Thoracic aorta (tissue), 2 donors: ENCODE results near the gene MTPN. TPM values are rescaled to one million over a fixed set of nuclear protein-coding genes. Genes with fewer than 3 reads are reported as not detected.

Experiments
- ATAC-seq: fragments of 150-250 bp; one replicate; pipeline ENCODE4 v1.8.0; 2017; ENCODE audit warnings: low read depth; ENCODE audit not compliant: insufficient number of reproducible peaks, low FRiP score
- DNase-seq: peaks from one replicate; pipeline ENCODE4 v3.0.0-alpha.2; 2020; ENCODE audit warnings: low spot score
- H3K27ac ChIP-seq, 2 donors: fragments of 200-600 bp; sonication (generic); 1 replicate in 1 of 2; 2 replicates in 1 of 2; pipeline ENCODE4 v1.5.1; 2016; ENCODE audit warnings: mild to moderate bottlenecking in 2 of 2, moderate library complexity in 2 of 2
- H3K27me3 ChIP-seq: fragments of 200-600 bp; sonication (generic); replicated peaks from 2 replicates; pipeline ENCODE4 v1.6.0; 2016; ENCODE audit warnings: mild to moderate bottlenecking; ENCODE audit not compliant: insufficient read depth
- H3K36me3 ChIP-seq: fragments of 200-600 bp; sonication (generic); one replicate; pipeline ENCODE4 v1.5.1; 2016
- H3K4me1 ChIP-seq, 2 donors: fragments of 200-600 bp; sonication (generic); 1 replicate in 1 of 2; 2 replicates in 1 of 2; pipeline versions ENCODE4 v1.5.1 to v1.6.0; 2016; ENCODE audit warnings: low read depth in 2 of 2, mild to moderate bottlenecking in 1 of 2; ENCODE audit not compliant: control insufficient read depth in 1 of 2
- H3K4me3 ChIP-seq: fragments of 200-600 bp; sonication (generic); 2 replicates; pipeline ENCODE4 v1.5.1; 2016; ENCODE audit warnings: mild to moderate bottlenecking
- H3K9me3 ChIP-seq: fragments of 200-600 bp; sonication (generic); 2 replicates; pipeline ENCODE4 v1.5.1; 2016
- total RNA-seq, 2 donors: library from RNA; depleted of rRNA; stranded (reverse); fragments of >200 nt; gene quantifications; one replicate each; pipeline versions ENCODE4 v1.1.0 to v1.2.3, GENCODE V29; 2016
- TF ChIP-seq, protein P1 (sequence below): fragments of 200-600 bp; sonication (generic); IDR thresholded peaks from one replicate; pipeline ENCODE4 v1.5.1; 2019; ENCODE audit warnings: antibody characterized with exemption

The MTPN gene
- total RNA-seq, 2 donors from 2014 or later, result 87.2 to 95.0 TPM

DNA sequence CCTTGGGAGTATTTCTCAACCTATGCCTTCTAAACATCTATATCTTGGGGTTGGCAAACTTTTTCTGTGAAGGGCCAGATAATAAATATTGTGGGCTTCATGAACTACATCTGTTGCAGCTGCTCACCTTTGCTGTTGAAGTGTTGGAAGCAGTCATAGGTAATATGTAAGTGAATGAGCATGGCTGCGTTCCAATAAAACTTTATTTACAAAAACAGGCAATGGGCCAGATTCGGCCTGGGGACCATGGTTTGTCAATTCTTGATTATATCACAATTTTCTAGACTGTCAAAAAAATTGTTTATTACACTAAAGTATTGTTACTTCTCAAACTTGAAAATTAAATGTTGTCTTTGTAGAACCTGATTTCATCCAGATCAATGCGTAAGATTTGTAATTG is 54.9 kb downstream of the MTPN start:
- Histone ChIP-seq H3K27me3 (no peaks in the 10 kb centered on the region), H3K9me3 (no peaks in the 10 kb centered on the region), H3K36me3 (no peaks in the 10 kb centered on the region), H3K4me1 (no peaks in the 10 kb centered on the region), H3K4me3 (no peak overlapping the region), H3K27ac (no peak overlapping the region)
- ATAC-seq (no peak), DNase-seq (no peak)
- TF ChIP-seq, protein P1, sequence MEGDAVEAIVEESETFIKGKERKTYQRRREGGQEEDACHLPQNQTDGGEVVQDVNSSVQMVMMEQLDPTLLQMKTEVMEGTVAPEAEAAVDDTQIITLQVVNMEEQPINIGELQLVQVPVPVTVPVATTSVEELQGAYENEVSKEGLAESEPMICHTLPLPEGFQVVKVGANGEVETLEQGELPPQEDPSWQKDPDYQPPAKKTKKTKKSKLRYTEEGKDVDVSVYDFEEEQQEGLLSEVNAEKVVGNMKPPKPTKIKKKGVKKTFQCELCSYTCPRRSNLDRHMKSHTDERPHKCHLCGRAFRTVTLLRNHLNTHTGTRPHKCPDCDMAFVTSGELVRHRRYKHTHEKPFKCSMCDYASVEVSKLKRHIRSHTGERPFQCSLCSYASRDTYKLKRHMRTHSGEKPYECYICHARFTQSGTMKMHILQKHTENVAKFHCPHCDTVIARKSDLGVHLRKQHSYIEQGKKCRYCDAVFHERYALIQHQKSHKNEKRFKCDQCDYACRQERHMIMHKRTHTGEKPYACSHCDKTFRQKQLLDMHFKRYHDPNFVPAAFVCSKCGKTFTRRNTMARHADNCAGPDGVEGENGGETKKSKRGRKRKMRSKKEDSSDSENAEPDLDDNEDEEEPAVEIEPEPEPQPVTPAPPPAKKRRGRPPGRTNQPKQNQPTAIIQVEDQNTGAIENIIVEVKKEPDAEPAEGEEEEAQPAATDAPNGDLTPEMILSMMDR, result no peak

DNA sequence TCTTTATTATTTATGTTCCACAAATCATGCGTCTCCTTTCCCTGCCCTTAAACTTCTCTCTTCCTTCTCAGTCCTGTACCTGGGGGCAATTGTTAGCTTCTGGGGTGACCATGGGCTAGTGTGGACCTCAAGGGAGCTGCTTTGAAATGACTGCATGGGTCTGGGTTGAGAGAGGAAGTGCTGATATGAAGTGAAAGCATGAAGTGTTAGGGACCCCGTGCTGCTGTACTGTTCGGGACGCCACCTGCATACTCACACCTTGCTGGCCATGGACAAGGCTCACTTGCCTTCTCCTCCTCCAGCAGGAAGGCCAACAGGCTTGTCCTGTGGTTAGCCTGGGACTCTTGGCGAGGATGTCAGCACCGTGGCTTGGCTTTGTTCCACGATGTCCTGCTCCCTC is 56.7 kb downstream of the MTPN start:
- Histone ChIP-seq H3K4me1 (no peaks in the 10 kb centered on the region), H3K27ac (no peak overlapping the region), H3K9me3 (no peaks in the 10 kb centered on the region), H3K4me3 (no peak overlapping the region), H3K27me3 (no peaks in the 10 kb centered on the region), H3K36me3 (no peaks in the 10 kb centered on the region)
- DNase-seq, result no peak
- ATAC-seq, result no peak
- TF ChIP-seq, protein P1, result no peak

DNA sequence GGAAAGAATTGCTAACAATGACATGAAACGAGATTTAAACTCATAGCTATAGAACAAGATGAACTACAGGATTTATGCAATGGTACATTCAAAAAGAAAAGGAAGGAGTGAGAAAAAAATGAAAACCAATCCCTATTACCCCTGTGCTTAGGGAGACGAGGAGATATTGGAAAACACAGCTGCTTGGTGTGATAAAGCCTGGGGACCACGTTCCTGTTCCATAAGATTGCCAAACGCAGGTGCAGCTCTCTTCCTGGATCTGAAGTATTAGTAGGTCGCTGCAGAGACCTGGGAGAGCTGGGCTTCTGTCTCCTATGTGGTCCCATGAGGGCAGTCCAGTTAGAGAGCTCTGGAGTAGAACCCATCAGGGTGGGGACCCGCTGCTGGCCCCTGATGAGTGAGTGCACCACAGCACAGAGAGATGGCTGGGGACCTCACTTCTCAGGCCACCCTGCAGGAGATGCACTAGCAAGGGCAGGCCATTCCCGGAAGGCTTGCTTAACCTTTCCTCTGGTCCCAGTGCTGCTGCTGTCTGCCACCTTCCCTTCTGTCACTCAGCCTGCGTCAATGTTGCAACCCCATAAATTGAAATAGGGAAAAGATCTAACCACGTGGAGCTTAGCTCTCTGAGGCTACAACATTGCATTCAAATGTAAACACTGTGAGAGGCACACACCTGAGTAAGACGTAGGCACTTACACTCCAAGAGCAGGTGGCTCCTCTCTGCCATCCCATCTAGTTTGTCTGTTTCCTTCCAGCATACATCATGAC is 57.9 kb downstream of the MTPN start:
- Histone ChIP-seq H3K27me3 (no peaks in the 10 kb centered on the region), H3K9me3 (no peaks in the 10 kb centered on the region), H3K4me3 (no peak overlapping the region), H3K4me1 (no peaks in the 10 kb centered on the region), H3K36me3 (no peaks in the 10 kb centered on the region), H3K27ac (no peak overlapping the region)
- ATAC-seq, result no peak
- TF ChIP-seq, protein P1, result no peak
- DNase-seq, result no peak

DNA sequence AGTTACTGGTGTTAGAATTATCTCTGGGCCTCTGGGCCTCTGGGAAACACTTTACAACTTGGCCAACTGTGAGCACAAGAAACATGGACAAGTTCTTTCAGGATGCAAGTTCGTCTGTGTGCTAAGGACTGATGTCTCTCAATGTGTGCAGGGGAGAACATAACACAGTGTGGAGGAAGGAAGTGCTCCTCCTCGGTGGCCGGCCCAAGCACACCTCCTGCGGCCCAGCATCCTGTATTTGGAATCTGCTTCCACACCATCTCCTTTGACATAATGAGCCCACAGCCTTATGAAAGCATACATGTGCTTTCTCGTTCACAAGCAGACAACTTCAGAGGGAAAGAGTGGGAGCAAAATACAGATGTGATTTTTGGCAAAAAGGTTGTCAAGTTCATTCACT is 59.0 kb downstream of the MTPN start:
- Histone ChIP-seq H3K27ac (no peak overlapping the region), H3K36me3 (no peaks in the 10 kb centered on the region), H3K4me3 (no peak overlapping the region), H3K9me3 (no peaks in the 10 kb centered on the region), H3K27me3 (no peaks in the 10 kb centered on the region), H3K4me1 (no peaks in the 10 kb centered on the region)
- TF ChIP-seq, protein P1, result no peak
- ATAC-seq (no peak), DNase-seq (no peak)

DNA sequence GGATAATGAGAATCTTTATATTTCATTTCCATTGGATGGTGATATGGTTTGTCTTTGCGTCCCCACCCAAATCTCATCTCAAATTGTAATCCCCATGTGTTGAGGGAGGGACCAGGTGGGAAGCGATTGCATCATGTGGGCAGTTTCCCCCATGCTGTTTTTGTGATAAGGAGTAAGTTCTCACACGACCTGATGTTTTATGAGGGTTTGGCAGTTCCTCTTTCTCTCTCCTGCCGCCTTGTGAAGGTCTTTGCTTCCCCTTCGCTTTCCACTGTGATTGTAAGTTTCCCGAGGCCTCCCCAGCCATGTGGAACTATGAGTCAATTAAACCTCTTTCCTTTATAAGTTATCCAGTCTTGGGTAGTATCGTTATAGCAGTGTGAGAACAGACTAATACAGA is 59.4 kb downstream of the MTPN start:
- Histone ChIP-seq H3K4me1 (no peaks in the 10 kb centered on the region), H3K9me3 (no peaks in the 10 kb centered on the region), H3K27me3 (no peaks in the 10 kb centered on the region), H3K4me3 (no peak overlapping the region), H3K36me3 (no peaks in the 10 kb centered on the region), H3K27ac (no peak overlapping the region)
- ATAC-seq, result no peak
- DNase-seq, result no peak
- TF ChIP-seq, protein P1, result no peak
